ENCODE data around the gene SLC22A16.
"Not testable (repeated sequence)": the region's sequence is repeated elsewhere in the genome, so short reads cannot be mapped to it uniquely, and the experiment has no call there.

The SLC22A16 gene

DNA sequence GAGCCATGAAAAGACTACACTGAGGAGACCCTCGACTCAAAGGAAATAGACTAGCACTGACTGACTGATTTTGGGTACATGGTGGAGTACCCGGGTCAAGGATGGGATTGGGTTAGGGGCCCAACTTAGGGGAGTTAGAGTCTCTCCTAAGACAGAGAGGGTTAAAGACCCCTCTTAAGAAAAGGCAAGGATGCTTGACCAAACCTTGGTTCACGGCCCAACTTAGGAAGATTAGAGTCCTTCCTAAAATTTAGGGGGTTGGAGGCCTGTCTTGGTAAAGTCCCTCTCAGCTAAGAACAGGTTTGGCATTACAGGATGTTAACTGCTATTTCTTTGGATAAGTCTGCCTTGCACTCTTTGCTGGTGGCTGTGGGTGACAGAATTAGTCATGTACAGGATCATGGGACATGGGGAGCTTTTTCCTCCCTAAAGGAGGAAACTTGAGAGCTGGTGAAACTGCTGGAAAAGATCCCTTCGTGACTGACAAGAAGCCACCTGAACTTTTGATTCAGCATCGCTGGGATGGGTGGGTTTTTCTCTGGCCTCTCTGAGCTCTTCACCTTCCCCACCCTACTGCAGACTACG, 12.3 kb upstream of the SLC22A16 start:
- DNase-seq: no peak

DNA sequence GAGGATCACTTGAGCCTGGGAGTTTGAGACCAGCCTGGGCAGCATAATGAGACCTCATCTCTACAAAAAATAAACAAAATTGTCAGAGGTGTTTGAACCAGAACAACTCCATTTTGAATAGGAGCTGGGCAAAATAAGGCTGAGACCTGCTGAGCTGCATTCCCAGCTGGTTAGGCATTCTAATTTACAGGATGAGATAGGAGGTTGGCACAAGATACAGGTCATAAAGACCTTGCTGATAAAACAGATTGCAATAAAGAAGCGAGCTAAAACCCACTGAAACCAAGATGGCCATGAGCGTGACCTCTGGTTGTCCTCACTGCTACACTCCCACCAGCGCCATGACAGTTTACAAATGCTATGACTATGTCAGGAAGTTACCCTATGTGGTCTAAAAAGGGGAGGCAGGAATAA, 11.6 kb upstream of the SLC22A16 start:
- not testable (repeated sequence) for DNase-seq

DNA sequence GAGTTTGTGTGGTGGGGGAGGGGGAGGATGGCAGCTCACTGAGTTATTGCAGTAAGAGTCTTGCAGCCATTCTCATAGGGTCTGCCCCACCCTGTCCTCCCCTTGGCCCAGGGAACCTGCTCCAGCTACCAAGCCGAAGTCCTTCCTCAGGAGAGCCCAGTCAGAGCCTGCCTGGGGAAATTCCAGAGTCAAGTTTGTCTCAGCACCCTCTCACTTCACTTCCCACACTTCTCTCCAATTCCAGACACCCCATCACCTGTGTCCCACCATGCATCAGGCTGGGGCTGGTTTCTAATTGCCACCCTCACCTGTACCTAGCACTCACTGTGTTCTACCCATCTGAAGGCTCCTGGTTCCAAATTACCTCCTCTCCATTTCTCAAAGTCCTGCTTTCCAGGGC, 10.3 kb upstream of the SLC22A16 start:
- no peak for DNase-seq

DNA sequence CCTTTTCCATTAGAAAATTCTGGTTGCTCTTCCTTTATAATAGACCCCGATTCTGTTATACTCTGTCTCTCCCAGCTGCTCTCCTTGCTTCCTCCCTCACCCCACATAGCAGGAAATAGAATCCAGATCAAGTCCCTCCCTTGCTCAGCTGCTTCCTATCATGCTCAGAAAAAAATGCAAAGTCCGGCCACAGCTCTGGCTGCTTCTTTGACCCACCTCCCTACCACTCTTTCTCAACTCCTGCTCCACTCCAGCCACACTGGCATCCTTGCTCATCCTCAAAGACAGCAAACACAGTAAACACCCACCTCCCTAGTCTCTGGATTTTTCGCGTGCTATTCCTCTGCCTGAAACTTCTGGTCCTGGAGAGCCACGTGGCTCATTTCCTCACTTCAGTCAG, 9.1 kb upstream of the SLC22A16 start:
- no peak for DNase-seq

DNA sequence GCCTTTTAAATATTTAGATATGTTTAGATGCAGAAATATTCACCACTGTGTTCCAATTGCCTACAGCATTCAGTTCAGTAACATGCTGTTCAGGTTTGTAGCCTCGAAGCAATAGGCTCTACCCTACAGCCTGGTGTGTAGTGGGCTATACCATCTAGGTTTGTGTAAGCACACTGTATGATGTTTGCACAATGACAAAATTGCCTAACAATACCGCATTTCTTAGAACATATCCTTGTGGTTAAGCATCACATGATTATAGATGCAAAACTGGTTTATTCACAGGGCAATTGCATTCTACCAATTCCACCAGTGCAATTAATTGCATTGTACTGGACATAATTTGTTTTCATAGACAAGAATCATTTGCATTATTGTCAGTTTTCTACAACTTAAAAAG, 7.9 kb upstream of the SLC22A16 start:
- no peak for DNase-seq

DNA sequence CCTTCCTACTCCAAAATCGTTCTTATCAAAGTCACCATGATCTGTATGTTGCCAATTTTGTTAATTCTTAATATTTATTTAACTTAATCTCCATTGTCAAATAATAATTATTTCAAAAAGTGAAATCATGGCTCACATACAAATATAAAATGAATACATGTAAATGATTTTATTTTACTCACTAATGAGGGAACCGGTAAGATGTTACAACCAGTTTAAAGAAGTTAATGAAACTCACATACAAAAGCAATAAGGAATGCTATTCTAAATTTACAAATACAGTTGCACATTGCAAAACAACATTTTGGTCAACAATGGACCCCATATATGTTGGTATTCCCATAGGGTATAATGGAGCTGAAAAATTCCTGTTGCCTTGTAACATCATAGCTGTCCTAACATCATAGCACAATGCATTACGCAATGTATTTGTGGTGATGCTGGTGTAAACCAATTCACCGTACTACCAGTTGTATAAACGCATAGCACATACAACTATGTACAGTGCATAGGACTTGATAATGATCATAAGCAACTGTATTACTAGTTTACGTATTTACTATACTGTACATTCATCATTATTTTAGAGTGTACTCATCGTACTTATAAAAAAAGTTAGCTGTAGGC, 6.5 kb upstream of the SLC22A16 start:
- no peak for DNase-seq

DNA sequence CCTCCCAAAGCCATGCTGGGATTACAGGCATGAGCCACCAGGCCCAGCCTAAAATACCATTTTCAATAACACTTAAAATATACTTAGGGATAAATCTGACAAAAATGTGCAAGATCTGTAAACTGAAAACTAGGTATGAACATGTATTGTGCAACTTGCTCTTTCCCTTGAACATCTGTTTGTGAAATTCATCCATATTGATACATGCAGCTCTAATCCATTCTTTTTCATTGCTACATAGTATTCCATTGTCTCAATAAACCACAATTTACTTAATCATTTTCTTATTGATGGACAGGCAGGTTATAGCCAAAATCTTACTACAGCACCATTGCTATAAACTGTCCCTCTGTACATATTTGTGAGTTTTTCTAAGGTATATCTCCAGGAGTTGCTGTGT, 4.7 kb upstream of the SLC22A16 start:
- DNase-seq: no peak

DNA sequence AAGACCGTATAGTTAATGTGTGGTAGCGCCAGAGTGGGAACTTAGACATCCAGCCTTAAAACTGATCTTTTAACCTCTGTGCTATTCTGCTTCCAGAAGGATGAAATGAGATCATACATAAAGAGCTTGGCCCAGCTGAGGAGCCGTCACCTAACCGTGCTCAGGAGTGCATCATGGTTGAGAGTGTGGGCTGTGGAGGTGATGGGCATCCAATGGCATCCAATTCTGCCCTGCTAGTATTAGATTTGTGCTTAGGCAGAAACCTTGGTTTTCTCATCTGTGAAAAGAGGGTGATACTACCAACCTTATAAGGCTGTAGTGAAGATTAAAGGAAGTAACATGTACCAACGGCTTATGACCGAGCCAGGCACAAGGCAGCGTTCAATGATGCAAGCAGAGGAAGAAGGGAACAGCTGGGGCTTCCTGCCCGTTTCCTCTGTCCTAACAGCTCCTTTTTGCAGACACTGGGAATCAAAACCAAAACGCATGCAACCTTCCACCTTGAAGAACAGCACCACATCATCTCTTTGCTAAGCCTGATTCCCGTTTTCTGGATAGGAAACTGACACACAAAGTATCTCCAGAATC, 1.3 kb downstream of the SLC22A16 start:
- DNase-seq: no peak

DNA sequence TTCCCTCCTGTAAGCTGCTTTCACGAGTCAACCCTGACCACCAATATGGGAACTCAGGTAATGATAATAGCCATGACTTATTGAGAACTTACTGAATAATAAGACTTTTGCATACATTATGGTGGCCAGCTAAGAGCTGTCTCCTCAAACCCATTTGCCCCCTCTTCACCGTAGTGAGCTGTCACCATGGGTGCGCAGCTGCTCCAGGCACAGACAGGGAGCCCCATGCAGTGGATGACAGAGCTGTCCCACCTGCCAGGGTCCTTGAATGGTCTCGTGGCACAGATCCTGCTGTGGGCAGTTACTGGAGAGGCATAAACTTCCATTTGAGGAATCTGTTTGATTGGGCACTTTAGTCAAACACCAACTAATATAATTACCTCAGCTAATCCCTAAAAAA, 1.9 kb downstream of the SLC22A16 start:
- DNase-seq: no peak

DNA sequence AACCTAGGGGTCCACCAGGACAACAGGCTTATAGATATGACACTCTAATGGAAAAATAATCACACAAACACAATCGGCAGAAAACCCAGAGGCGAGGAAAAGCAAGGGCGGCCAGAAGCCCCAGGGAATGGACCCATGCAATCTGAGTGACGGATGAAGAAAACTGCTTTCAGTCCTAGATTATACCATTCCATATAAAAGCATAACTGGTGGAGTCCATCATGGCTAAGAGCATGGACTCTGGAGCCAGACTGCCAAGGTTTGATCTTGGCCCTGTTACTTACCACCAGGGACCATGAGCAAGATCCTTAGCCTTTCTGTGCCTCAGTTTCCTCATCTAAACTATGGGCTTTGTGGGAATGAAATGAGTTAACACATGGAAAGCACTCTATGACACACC, 3.7 kb downstream of the SLC22A16 start:
- DNase-seq: no peak

DNA sequence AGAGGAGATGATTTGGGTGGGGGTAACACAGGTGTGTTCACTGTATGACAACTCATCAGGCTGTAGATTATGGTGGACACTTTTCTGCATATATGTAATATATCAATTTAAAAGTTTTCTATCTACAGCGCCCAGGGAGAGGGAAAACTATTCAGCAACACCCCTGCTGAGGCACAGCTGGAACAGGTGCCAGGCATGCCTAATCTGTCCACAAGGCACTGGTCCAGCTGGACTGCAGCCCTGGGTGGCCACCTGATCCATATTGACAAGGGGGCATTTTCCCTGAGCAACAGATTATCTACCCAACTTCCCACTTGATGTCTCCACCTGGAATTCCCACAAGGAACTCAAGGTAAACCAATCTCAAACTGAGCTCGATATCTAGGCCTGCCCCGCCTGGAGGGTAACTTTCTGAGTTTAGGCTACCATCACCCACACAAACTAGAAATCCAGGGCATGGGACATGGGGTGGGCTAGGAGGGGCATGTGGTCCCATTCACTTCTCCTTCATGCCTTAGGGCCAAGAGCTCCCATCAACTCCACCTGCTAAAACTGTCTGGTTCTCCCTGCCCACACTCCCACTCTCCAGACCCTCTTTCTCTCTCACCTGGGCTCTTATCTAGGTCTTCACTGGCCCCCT, 4.6 kb downstream of the SLC22A16 start:
- DNase-seq: no peak

DNA sequence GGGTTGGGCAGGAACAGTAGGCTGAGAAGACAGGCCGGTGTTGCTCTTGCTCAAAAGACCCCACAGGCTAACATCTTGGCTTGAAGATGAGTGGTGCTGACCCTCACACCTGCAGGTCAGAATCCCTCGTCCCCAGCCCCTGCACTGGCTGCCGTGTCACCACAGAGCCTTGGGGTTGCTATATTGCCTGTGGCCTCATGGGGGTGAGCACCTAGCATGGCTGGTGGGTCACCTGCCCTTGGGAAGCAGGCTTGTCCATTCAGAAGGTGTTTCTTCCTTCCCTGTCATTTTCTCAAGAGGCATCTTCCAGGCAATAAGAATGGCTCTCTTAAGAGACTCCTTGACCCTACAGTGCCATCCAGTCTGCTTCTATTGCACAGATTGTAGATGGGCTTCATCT, 7.7 kb downstream of the SLC22A16 start:
- DNase-seq: no peak

DNA sequence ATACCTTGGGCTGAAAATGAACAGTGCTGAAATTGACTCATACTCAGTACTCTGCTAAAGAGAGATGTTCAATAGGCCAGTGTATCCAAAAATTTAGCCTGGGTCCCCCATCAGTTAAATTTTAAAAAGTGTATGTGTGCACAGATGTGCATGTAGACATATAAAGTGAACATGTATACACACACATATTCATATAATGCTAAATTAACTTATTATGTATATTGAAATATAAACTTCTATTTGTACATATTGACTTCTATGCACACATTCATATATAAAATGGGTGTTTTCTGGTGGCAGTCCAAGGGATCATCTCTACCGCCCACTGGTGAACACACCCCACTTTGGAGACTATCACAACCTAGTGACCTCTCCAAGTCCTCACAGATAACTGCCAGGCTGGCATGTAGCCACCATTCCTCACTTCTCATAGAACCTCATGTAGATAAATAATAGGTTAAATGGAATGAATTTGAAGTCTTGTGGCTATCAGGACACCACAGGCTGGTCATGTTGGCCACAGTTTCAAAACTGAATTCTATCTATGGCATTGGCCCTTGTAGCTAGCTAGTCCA, 8.8 kb downstream of the SLC22A16 start:
- DNase-seq: no peak

DNA sequence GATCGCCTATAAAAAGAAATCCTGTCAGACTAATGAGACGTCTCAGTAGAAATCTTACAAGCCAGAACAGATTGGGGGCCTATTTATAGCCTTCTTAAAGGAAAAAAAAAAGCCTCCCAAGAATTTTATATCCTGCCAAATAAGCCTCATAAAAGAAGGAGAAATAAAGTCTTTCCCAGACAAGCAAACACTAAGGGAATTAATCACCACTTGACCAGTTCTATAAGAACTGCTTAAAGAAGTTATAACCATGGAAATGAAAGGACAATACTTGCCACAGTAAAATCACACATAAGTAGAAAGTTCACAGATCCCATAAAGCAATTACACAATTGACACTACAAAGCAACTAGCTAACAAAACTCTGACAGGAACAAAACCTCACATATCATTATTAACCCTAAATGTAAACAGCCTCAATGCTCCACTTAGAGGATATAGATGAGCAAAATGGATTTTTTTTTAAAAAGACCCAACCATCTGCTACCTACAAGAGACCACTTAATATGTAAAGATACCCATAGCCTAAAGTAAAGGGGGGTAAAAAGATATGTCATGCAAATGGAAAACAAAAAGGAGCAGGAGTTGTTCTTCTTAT, 13.4 kb downstream of the SLC22A16 start:
- DNase-seq: no peak

DNA sequence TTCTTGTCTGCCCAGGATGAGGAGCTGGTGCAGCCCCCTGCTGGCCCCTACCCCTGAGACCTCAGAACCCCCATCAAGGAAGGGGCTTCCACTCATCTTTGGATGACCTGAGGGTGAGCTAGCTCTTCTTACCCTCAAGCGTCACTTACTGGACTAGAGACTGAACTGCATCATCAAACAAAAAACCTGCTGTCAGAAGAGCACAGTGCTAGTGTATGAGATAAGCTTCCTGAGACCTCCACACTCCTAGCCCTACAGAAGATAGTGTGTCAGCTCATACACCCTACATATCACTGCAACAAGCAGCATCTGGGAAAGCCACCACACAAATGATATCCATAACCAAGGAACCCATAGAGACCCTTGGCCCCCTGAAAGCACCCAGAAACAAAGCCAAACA, 15.0 kb downstream of the SLC22A16 start:
- no peak for DNase-seq

DNA sequence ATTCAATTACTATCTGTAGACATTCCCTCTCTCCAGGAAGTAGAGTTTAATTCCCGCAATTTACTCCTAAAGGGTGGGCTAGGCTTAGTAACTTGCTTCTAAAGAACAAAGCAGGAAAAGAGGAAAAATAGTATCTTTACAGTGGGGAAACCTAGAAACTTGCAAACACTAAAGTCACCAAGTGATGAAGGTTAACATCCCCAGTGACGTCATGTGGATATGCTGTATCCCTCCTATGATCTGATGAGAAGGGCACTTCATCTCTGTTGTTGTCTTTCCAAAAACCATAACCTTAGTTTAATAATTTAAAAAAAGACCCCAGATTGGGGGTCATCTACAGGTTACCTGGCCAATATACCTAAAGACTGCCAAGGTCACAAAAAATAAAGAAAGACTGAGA, 17.3 kb downstream of the SLC22A16 start:
- DNase-seq: no peak

DNA sequence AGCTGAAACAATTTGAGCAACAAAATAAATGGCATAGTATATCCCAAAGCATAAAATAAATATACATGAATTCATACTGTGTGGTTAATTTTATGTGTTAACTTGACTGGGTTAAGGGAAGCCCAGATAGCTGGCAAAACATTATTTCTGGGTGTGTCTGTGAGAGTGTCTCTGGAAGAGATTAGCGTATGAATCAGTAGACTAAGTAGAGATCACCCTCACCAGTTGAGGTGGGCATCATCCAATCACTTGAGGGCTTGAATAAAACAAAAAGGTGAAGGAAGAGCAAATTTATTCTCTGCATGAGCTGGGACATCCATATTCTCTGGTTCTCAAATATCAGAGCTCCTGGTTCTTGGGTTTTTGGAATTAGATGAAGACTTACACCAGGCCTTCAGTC, 17.9 kb downstream of the SLC22A16 start:
- no peak for DNase-seq

DNA sequence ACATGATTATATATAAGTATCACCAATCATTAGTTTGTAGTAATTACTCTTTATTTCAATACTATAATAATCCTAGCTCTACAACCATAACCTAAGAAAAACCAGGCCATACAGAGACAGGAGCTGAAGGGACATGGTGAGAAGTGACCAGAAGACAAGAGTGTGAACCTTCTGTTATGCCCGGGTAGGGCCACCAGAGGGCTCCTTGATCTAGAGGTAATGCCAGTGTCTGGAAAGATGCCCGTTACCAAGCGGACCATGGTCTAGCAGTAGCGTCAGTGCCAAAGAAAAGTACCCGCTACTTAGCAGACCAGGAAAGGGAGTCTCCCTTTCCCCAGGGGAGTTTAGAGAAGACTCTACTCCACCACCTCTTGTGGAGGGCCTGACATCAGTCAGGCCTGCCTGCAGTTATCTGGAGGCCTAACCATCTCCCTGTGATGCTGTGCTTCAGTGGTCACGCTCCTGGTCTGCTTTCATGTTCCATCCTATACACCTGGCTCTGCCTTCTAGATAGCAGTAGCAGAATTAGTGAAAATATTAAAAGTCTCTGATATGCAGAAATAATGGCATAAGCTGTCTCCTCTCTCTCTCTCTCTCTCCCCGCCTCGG, 18.7 kb downstream of the SLC22A16 start:
- not testable (repeated sequence) for DNase-seq

DNA sequence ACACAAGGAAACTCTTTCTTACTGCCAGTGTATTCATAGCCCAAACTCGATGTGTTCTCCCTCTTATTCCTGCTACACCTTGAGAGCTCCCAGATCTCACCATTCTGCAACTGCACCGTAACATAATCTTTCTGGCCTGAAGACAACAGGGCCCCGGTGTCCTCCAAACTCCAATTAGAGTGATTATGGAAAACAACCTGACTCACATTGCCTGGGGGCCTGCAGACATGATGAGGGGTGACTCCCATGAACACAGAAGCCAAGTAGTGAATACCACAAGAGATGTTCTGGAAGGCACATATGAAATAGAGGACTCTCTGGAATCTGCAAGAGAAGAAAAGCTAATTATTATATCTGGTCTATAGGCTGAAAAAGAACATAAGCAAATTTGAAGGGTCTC, 19.7 kb downstream of the SLC22A16 start:
- DNase-seq: no peak

DNA sequence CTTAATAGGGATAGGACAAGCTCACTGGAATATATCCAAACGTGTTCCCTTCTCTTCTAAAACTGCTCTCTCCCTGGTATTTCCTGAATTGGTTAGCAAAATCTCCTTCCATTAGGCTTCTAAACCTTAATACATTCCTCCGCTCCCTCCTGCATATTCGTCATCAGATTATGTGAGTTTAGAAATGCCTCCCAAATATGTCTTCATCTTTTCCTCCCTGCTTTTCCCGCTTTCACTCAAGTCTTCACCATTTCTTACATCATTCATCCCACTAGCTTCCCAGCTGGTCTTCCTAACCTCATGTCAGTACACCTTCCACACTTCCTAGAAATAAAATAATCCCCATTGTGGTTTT, 26.9 kb downstream of the SLC22A16 start:
- no peak for DNase-seq

DNA sequence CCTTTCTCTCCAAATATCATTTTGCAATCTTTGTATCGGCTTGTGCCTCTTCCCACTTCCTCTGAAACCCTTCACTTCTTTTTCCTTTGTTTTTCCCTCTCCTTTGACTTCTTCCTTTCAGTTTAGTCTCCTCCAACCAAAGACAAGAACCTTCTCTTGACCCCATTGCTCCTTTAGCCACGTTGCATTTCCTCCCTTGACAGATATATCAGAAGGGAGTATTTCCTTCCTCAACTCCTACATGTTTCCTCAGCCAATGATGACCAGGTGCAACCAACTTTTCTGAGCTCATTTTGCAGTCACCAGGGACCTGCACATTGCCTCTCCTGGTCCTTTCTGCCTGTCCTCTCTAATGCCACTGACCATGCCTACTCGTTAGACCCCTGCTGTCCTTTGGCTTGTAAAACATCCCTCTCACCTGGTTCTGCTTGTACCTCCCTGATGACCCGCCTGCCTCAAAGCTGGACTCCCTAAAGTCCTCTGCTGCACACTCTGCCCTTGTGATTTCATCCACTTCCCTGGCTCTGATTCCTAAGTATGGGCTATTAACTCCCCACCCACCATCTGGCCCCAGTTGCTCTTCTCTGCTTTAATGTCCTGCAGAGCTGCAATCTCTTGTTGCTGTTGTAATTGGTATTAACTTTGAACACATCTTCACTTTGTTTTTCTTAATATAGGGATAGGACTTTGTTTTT, 27.4 kb downstream of the SLC22A16 start:
- DNase-seq: no peak

DNA sequence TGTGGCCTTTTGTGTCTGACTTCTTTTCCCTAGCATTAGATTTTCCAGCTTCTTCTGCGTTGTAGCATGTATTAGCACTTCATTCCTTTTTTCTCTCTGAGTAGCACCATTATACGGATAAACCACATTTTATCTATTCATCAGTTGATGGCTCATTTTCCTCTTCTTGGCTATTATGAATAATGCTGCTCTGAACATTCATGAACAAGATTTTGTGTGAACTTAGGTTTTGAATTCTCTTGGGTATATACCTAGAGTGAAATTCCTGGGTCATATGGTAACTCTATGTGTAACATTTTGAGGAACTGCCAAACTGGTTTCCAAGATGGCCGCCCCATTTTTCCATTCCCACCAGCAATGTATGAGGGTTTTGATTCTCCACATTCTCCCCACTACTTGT, 28.7 kb downstream of the SLC22A16 start:
- no peak for DNase-seq

DNA sequence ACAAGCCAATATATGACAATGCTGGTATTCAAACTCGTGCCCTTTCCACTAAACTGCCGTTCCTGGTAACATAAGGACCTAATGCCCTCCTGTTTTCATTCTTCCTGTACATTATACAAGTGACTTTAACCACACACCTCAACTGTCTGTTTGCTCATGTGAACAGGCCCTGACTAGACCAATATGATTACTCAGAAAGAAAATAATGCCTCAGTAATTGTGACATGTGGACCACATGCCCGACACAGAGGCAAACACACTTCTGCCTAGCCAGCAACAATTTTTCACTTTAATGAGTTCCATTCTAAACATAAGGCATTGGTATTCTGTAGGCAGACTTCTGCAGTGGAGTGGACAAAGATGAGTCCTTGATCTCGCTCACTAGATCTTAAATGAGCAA, 30.0 kb downstream of the SLC22A16 start:
- DNase-seq: no peak

All from retina (tissue), 1 donor.